Measurements from ENCODE around the gene PHOSPHO1. TPM values are rescaled to one million over a fixed set of nuclear protein-coding genes. Genes with fewer than 3 reads are reported as not detected.

Gene PHOSPHO1
- total RNA-seq, 1 experiment from 2014 or later, result 98.3 TPM

DNA sequence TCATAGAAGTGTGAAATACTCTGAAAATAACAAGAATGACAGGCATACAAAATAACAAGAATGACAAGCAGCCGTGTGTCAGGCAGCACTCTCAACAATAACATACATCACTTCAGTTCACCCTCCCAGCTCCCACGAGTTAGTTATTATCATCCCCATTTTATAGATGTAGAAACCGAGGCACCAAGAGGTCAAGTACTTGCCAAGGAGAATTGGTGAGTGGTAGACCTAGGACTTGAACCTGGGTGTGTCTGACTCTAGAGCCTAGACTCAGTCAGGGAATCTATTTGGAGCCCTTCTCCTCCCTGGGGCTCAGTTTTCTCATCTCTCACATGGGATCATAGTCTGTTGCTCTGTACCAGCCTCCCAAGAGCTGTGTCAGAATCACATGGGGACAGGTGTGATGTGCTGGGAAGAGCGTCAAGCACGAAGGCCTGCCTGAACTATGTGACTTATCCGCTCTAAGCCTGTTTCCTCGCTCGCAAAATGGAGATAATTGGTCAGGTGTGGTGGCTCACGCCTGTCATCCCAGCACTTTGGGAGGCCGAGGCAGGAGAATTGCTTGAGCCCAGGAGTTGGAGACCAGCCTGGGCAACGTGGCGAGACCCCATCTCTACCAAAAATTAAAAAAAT lies 19.4 kb upstream of the PHOSPHO1 start:
- intact Hi-C loops (cut with micrococcal nuclease; ENCODE audit: unreplicated experiment), result no loop called here
- H3K27me3 ChIP-seq (replicated peaks; ENCODE audit: insufficient read depth, low read depth, low read length, poor library complexity), result no peaks in the 10 kb centered on the region
- TF ChIP-seq, protein P1, sequence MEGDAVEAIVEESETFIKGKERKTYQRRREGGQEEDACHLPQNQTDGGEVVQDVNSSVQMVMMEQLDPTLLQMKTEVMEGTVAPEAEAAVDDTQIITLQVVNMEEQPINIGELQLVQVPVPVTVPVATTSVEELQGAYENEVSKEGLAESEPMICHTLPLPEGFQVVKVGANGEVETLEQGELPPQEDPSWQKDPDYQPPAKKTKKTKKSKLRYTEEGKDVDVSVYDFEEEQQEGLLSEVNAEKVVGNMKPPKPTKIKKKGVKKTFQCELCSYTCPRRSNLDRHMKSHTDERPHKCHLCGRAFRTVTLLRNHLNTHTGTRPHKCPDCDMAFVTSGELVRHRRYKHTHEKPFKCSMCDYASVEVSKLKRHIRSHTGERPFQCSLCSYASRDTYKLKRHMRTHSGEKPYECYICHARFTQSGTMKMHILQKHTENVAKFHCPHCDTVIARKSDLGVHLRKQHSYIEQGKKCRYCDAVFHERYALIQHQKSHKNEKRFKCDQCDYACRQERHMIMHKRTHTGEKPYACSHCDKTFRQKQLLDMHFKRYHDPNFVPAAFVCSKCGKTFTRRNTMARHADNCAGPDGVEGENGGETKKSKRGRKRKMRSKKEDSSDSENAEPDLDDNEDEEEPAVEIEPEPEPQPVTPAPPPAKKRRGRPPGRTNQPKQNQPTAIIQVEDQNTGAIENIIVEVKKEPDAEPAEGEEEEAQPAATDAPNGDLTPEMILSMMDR (conservative IDR thresholded peaks at IDR 0.05; ENCODE audit: low read depth, low read length), result no peak
- no peak for TF ChIP-seq EZH2 (IDR thresholded peaks at IDR 0.05; ENCODE audit: borderline replicate concordance, low read depth, low read length, poor library complexity, severe bottlenecking)
- no TSS peak for BruUV-seq (replicated peaks)
- CTCF ChIA-PET, result no interaction called here
- no peak overlapping the region for H3K4me3 ChIP-seq (ENCODE audit: low read depth, low read length, poor library complexity, severe bottlenecking)
- POLR2A ChIA-PET (ENCODE audit: low non-redundant PET), result no interaction called here
- no peaks in the 10 kb centered on the region for H3K36me3 ChIP-seq (ENCODE audit: insufficient read depth, low read length, poor library complexity, severe bottlenecking)
- no peaks in the 10 kb centered on the region for H3K9me3 ChIP-seq (ENCODE audit: low read depth, low read length, poor library complexity, severe bottlenecking)
- no peak overlapping the region for H3K27ac ChIP-seq (ENCODE audit: low read depth, low read length, poor library complexity, severe bottlenecking)
- DNase-seq (ENCODE audit: low spot score), result no peak
- H3K4me1 ChIP-seq (ENCODE audit: insufficient read depth, low read length, poor library complexity, severe bottlenecking), result peaks cover 10% of the 10 kb centered on the region

DNA sequence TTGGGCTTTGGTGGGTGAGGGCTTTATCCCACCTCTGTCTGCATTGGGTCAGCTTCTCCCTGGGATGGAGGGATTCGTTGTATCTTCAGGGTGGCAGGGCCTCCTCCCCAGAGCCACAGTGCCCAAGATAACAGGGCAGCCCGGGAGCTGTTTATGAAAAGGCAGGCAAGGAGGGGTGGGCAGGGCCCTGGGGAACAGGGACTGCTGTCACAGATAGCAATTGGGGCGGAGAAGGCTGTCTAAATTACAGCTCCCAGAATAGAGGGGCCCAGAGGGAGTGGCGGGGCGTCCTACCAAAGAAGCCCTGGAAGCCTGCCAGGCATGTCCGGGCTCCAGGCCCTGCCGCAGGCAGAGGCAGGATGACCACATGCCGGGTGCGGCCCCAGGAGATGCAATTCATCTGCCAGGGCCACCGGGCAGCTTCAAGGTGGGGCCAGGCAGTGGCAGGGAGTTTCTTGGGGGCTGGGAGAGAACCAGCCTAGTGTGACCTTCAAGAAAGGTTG lies 18.8 kb upstream of the PHOSPHO1 start:
- H3K9me3 ChIP-seq (ENCODE audit: low read depth, low read length, poor library complexity, severe bottlenecking), result no peaks in the 10 kb centered on the region
- no peak overlapping the region for H3K27ac ChIP-seq (ENCODE audit: low read depth, low read length, poor library complexity, severe bottlenecking)
- H3K36me3 ChIP-seq (ENCODE audit: insufficient read depth, low read length, poor library complexity, severe bottlenecking), result no peaks in the 10 kb centered on the region
- H3K27me3 ChIP-seq (replicated peaks; ENCODE audit: insufficient read depth, low read depth, low read length, poor library complexity), result no peaks in the 10 kb centered on the region
- CTCF ChIA-PET, result no interaction called here
- no peak overlapping the region for H3K4me3 ChIP-seq (ENCODE audit: low read depth, low read length, poor library complexity, severe bottlenecking)
- TF ChIP-seq EZH2 (IDR thresholded peaks at IDR 0.05; ENCODE audit: borderline replicate concordance, low read depth, low read length, poor library complexity, severe bottlenecking), result no peak
- TF ChIP-seq, protein P1 (conservative IDR thresholded peaks at IDR 0.05; ENCODE audit: low read depth, low read length), result no peak
- POLR2A ChIA-PET (ENCODE audit: low non-redundant PET), result interaction anchor here (0.5 kb wide), 1 partner anchor 35 kb away, joined by 4 read pairs; no protein-coding TSS in a partner anchor
- intact Hi-C loops (cut with micrococcal nuclease; ENCODE audit: unreplicated experiment), result no loop called here
- DNase-seq (ENCODE audit: low spot score), result peak; percentile 72
- no TSS peak for BruUV-seq (replicated peaks)
- peaks cover 10% of the 10 kb centered on the region for H3K4me1 ChIP-seq (ENCODE audit: insufficient read depth, low read length, poor library complexity, severe bottlenecking)

DNA sequence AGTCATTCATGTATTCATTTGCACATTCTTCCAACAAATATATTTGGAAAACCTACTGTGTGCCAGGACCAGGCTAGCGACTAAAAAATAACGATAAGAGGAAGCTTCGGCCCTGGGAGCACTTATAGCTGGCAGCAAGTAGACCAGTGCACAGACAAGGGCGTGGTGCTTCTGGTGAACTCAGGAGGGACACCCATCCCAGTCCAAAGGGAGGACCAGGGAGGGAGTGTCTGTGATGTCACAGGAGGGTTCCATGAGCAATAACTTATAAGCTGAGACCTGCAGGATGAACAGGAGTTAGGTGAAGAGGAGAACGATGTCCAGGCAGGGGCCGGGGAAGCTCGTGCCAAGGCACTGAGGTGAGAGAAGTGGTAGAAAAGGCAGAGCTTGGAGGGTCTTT lies 17.4 kb upstream of the PHOSPHO1 start:
- TF ChIP-seq, protein P1 (conservative IDR thresholded peaks at IDR 0.05; ENCODE audit: low read depth, low read length), result no peak
- TF ChIP-seq EZH2 (IDR thresholded peaks at IDR 0.05; ENCODE audit: borderline replicate concordance, low read depth, low read length, poor library complexity, severe bottlenecking), result no peak
- no peaks in the 10 kb centered on the region for H3K9me3 ChIP-seq (ENCODE audit: low read depth, low read length, poor library complexity, severe bottlenecking)
- DNase-seq (ENCODE audit: low spot score), result no peak
- ChIA-PET POLR2A (ENCODE audit: low non-redundant PET) (no interaction called here), CTCF (no interaction called here)
- intact Hi-C loops (cut with micrococcal nuclease; ENCODE audit: unreplicated experiment), result no loop called here
- no peaks in the 10 kb centered on the region for H3K36me3 ChIP-seq (ENCODE audit: insufficient read depth, low read length, poor library complexity, severe bottlenecking)
- BruUV-seq (replicated peaks), result no TSS peak
- no peak overlapping the region for H3K27ac ChIP-seq (ENCODE audit: low read depth, low read length, poor library complexity, severe bottlenecking)
- H3K27me3 ChIP-seq (replicated peaks; ENCODE audit: insufficient read depth, low read depth, low read length, poor library complexity), result no peaks in the 10 kb centered on the region
- no peak overlapping the region for H3K4me3 ChIP-seq (ENCODE audit: low read depth, low read length, poor library complexity, severe bottlenecking)
- H3K4me1 ChIP-seq (ENCODE audit: insufficient read depth, low read length, poor library complexity, severe bottlenecking), result peaks cover 10% of the 10 kb centered on the region

Measured in A673 (cell line).